Measurements from ENCODE around the gene GIMAP5.

DNA sequence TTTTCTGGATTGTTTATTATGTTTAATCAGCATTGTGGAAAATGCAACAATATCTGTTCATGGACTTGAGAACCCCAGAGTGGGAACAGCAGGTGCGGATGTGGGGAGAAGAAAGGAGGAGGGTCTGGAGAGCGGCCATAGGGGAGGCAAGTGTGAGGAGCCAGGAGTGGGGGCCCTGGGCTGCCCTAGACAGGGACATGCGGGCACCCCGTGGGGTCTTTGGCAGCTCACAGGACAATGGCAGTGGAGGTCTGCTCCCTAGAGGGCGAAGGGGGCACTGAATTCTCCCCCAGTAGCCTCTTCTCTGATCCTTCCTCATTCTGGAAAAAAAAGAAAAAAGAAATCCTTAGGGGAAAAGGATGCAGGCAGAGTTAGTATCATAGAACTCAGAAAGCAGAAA is 54.1 kb downstream of the GIMAP5 start:
- TF ChIP-seq, protein P1, sequence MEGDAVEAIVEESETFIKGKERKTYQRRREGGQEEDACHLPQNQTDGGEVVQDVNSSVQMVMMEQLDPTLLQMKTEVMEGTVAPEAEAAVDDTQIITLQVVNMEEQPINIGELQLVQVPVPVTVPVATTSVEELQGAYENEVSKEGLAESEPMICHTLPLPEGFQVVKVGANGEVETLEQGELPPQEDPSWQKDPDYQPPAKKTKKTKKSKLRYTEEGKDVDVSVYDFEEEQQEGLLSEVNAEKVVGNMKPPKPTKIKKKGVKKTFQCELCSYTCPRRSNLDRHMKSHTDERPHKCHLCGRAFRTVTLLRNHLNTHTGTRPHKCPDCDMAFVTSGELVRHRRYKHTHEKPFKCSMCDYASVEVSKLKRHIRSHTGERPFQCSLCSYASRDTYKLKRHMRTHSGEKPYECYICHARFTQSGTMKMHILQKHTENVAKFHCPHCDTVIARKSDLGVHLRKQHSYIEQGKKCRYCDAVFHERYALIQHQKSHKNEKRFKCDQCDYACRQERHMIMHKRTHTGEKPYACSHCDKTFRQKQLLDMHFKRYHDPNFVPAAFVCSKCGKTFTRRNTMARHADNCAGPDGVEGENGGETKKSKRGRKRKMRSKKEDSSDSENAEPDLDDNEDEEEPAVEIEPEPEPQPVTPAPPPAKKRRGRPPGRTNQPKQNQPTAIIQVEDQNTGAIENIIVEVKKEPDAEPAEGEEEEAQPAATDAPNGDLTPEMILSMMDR (IDR thresholded peaks at IDR 0.05; ENCODE audit: low read length) = no peak
- no peak for TF ChIP-seq EZH2 (IDR thresholded peaks at IDR 0.05; ENCODE audit: borderline replicate concordance, low read length)

Measured in OCI-LY1 (cell line).